Kidney (tissue), 14 donors: ENCODE data around the gene SYP. TPM values are rescaled to one million over a fixed set of nuclear protein-coding genes. Genes with fewer than 3 reads are reported as not detected.

Experiments used
- DNase-seq, 5 donors: peaks; one replicate each; pipeline ENCODE4 v3.0.0-alpha.2; 2013 to 2020
- FAIRE-seq: peaks from 2 replicates; lab custom pipeline; 2012; peaks lifted over from hg19 to GRCh38; lab: Jason Lieb, UNC
- H3K27ac ChIP-seq, 2 donors: one replicate each; pipeline ENCODE4 v1.7.0; 2013; ENCODE audit warnings: low read depth in 2 of 2, low read length in 2 of 2, inconsistent platforms in 1 of 2
- H3K27me3 ChIP-seq: one replicate; pipeline ENCODE4 v1.7.1; 2013; ENCODE audit warnings: low read length, inconsistent platforms; ENCODE audit not compliant: control insufficient read depth, insufficient read depth
- H3K36me3 ChIP-seq, 3 donors: one replicate each; pipeline versions ENCODE4 v1.7.0 to v1.7.1; 2013; ENCODE audit warnings: low read length in 3 of 3, control low read depth in 1 of 3, inconsistent platforms in 1 of 3; ENCODE audit not compliant: insufficient read depth in 3 of 3, control insufficient read depth in 2 of 3
- H3K4me1 ChIP-seq, 3 donors: one replicate each; pipeline versions ENCODE4 v1.7.0 to v1.7.1; 2013; ENCODE audit warnings: low read length in 3 of 3, inconsistent platforms in 1 of 3, low read depth in 1 of 3; ENCODE audit not compliant: control insufficient read depth in 2 of 3, insufficient read depth in 2 of 3
- H3K4me3 ChIP-seq, 3 donors: one replicate each; pipeline versions ENCODE4 v1.7.0 to v1.8.1; 2013; ENCODE audit warnings: low read length in 3 of 3, control low read depth in 1 of 3, inconsistent platforms in 1 of 3
- H3K9ac ChIP-seq, 3 donors: one replicate each; pipeline versions ENCODE4 v1.7.0 to v1.7.1; 2013; ENCODE audit warnings: low read length in 3 of 3, control low read depth in 1 of 3, inconsistent platforms in 1 of 3
- H3K9me3 ChIP-seq, 3 donors: one replicate each; pipeline versions ENCODE4 v1.7.0 to v1.7.1; 2013; ENCODE audit warnings: low read length in 3 of 3, control low read depth in 1 of 3, inconsistent platforms in 1 of 3; ENCODE audit not compliant: control insufficient read depth in 2 of 3, insufficient read depth in 1 of 3
- intact Hi-C: fragments of 100-400 bp; cut with DNase I; formaldehyde crosslinking; loops from one replicate; pipeline ENCODE4 v1.11.1; 2022
- polyA plus RNA-seq: library from polyadenylated mRNA; stranded (reverse); fragments of 350-450 nt; fragmentation: Illumina TruSeq; extraction: RNeasy Lipid Tissue Mini Kit (QIAGEN cat#74804); gene quantifications from one replicate; pipeline ENCODE4 v1.2.3, GENCODE V29; 2014; ENCODE audit warnings: low read depth, low replicate concordance; ENCODE audit not compliant: insufficient read depth
- total RNA-seq: library from RNA; stranded (reverse); fragmentation: NEBNext Ultra II Directional; extraction: Animal tissue kit (Norgen Biotek cat#: 25700); gene quantifications from one replicate; pipeline ENCODE4 v1.2.1, GENCODE V29; 2021
- TF ChIP-seq, protein P1 (sequence below): IDR thresholded peaks from 3 replicates; pipeline ENCODE4 v1.5.1; 2012; ENCODE audit warnings: mild to moderate bottlenecking, moderate library complexity, borderline replicate concordance; ENCODE audit not compliant: insufficient read depth; ENCODE audit errors: extremely low read depth
- donor health status: control.
- donor health status: control.
- donor health status: control.
- donor health status: control.
- donor health status: control.
- donor health status: DM: yes; HTN: yes; CAD: no.
- donor health status: Normal renal cell carcinoma (clear cell type).

Gene SYP
- total and polyA plus RNA-seq, 2 donors from 2014 or later = 4.0 to 7.2 TPM

- Histone ChIP-seq H3K36me3 (no peaks in the 10 kb centered on the region), H3K9ac (no peak overlapping the region), H3K4me1 (no peaks in the 10 kb centered on the region), H3K9me3 (no peaks in the 10 kb centered on the region), H3K4me3 (no peak overlapping the region), H3K27ac (no peak overlapping the region), H3K27me3 (no peaks in the 10 kb centered on the region)
- no peak for FAIRE-seq
- DNase-seq = peak in 1 of 5 donors; percentile 32
- TF ChIP-seq, protein P1, sequence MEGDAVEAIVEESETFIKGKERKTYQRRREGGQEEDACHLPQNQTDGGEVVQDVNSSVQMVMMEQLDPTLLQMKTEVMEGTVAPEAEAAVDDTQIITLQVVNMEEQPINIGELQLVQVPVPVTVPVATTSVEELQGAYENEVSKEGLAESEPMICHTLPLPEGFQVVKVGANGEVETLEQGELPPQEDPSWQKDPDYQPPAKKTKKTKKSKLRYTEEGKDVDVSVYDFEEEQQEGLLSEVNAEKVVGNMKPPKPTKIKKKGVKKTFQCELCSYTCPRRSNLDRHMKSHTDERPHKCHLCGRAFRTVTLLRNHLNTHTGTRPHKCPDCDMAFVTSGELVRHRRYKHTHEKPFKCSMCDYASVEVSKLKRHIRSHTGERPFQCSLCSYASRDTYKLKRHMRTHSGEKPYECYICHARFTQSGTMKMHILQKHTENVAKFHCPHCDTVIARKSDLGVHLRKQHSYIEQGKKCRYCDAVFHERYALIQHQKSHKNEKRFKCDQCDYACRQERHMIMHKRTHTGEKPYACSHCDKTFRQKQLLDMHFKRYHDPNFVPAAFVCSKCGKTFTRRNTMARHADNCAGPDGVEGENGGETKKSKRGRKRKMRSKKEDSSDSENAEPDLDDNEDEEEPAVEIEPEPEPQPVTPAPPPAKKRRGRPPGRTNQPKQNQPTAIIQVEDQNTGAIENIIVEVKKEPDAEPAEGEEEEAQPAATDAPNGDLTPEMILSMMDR = no peak
- intact Hi-C loops = no loop called here
These were observed 9.7 kb upstream of the SYP start for GRCh38 chrX:49209434-49210251.

DNA sequence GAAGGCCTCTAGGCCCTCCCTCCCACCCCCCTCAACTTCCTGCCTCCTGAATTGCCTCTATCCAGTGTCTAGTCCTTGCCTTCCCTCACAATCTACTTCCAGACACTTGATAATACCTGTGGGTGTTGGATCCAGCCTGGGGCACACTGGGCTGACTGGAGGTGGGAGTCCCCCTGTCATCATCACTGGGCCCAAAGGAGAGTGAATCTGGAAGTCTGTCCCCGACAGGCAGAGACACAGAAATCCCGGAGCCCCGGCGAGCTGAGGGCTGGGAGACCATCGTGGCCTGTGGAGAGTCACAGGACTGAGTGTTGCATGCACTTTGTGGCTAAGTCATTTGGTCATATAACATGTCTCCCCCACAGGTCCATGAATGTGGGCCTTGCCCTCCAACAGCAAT, 8.4 kb upstream of the SYP start:
- FAIRE-seq = no peak
- intact Hi-C loops = no loop called here

GRCh38 chrX:49206543-49206942, 6.5 kb upstream of the SYP start:
- intact Hi-C loops = no loop called here
- H3K9ac ChIP-seq = no peak overlapping the region
- H3K27ac ChIP-seq = no peak overlapping the region
- DNase-seq (no peak), FAIRE-seq (no peak)
- TF ChIP-seq, protein P1 = no peak
- H3K36me3 ChIP-seq = no peaks in the 10 kb centered on the region
- H3K9me3 ChIP-seq = no peaks in the 10 kb centered on the region
- no peaks in the 10 kb centered on the region for H3K27me3 ChIP-seq
- H3K4me3 ChIP-seq = no peak overlapping the region
- H3K4me1 ChIP-seq = no peaks in the 10 kb centered on the region

More for the DNA sequence above, 8.4 kb upstream of the SYP start:
- Histone ChIP-seq H3K9me3 (no peaks in the 10 kb centered on the region), H3K36me3 (no peaks in the 10 kb centered on the region), H3K9ac (no peak overlapping the region), H3K27ac (no peak overlapping the region), H3K4me1 (no peaks in the 10 kb centered on the region), H3K27me3 (no peaks in the 10 kb centered on the region), H3K4me3 (no peak overlapping the region)
- no peak for DNase-seq
- TF ChIP-seq, protein P1 = no peak
